ENCODE results near the gene KCNG3.

GRCh38 chr2:42442774-42443173, 51.0 kb downstream of the KCNG3 start:
- TF ChIP-seq POLR2A (IDR thresholded peaks at IDR 0.05; ENCODE audit: low read length) (no peak), GATA1 (IDR thresholded peaks at IDR 0.05; ENCODE audit: low read depth, low read length) (no peak)

Measured in erythroblast (primary cell).